ENCODE data around the gene DLX4. TPM values are rescaled to one million over a fixed set of nuclear protein-coding genes. Genes with fewer than 3 reads are reported as not detected.

Gene DLX4
- total and polyA plus RNA-seq, 2 donors (not counting 3 experiments of a cell fraction or from before 2014, with no cell fraction given): not detected

DNA sequence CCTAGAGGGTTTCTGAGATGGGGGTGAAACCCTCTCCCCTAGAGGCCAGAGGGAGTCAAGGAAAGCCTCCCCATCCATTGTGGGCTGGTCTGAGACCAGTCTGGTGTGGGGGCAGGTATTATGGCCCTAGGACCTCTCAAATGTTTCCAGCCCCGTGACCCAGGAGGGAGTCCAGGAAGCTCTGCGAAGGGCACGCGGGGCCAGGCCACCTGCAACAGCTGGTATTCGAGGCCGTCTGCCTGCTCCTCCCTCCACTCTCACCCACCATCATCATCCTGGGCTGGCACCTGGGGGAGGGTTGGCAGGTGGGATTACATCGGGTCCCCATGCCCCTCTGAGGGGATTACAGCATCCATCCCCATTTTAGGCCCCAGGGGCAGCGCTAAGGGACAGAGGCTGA is 38.1 kb upstream of the DLX4 start:
- H3K4me1 ChIP-seq (ENCODE audit: control insufficient read depth, extremely low read depth, insufficient read depth, low read length): no peaks in the 10 kb centered on the region
- dilution Hi-C loops (cut with MboI; ENCODE audit: extremely low pct_ligation_motif_present, low sequenced_read_pairs): no loop called here
- H3K79me2 ChIP-seq (ENCODE audit: control insufficient read depth, insufficient read depth, low read length): no peaks in the 10 kb centered on the region
- CTCF ChIA-PET: interaction anchor here (1.4 kb wide), 1 partner anchor 67 kb away, joined by 5 read pairs; no protein-coding TSS in a partner anchor
- H3K27ac ChIP-seq (ENCODE audit: insufficient read depth, low read depth, low read length): no peak overlapping the region
- no peak overlapping the region for H3K4me2 ChIP-seq (ENCODE audit: insufficient read depth, low read length)
- peaks cover 10 to 11% of the 10 kb centered on the region in 2 experiments for H3K27me3 ChIP-seq (ENCODE audit: control insufficient read depth in 2 of 2, insufficient read depth in 2 of 2, low read length in 2 of 2)
- intact Hi-C loops (cut with micrococcal nuclease): no loop called here
- POLR2A ChIA-PET: no interaction called here
- H3K4me3 ChIP-seq (replicated peaks in 1 of 3; ENCODE audit: insufficient read depth in 1 of 3, low read depth in 1 of 3, low read length in 3 of 3): no peak overlapping the region
- no peaks in the 10 kb centered on the region for H3K9me3 ChIP-seq (replicated peaks; ENCODE audit: control insufficient read depth, insufficient read depth, low read length)
- no peaks in the 10 kb centered on the region for H3K9me1 ChIP-seq (replicated peaks; ENCODE audit: control insufficient read depth, extremely low read depth, insufficient read depth, low read length)
- H4K20me1 ChIP-seq (replicated peaks; ENCODE audit: control insufficient read depth, extremely low read depth, insufficient read depth, low read length): no peaks in the 10 kb centered on the region
- BruUV-seq (replicated peaks): no TSS peak
- FAIRE-seq (no peak), DNase-seq (ENCODE audit: low read depth, low spot score) (no peak)
- no peak for TF ChIP-seq JUN (IDR thresholded peaks at IDR 0.05; ENCODE audit: borderline replicate concordance, insufficient read depth, insufficient read length, low read depth)
- no peak for TF ChIP-seq FOS (IDR thresholded peaks at IDR 0.05; ENCODE audit: borderline replicate concordance, insufficient read depth, low read length)
- TF ChIP-seq EZH2 (IDR thresholded peaks at IDR 0.05; ENCODE audit: borderline replicate concordance, low read depth, low read length, severe bottlenecking): no peak
- no peak for TF ChIP-seq MYC (IDR thresholded peaks at IDR 0.05; ENCODE audit: low read depth, low read length)
- no peak for TF ChIP-seq POLR2A (IDR thresholded peaks at IDR 0.05; ENCODE audit: low read depth, low read length)
- no peak for TF ChIP-seq POLR2AphosphoS5 (IDR thresholded peaks at IDR 0.05; ENCODE audit: insufficient read depth, low read depth, low read length)
- TF ChIP-seq, protein P1, sequence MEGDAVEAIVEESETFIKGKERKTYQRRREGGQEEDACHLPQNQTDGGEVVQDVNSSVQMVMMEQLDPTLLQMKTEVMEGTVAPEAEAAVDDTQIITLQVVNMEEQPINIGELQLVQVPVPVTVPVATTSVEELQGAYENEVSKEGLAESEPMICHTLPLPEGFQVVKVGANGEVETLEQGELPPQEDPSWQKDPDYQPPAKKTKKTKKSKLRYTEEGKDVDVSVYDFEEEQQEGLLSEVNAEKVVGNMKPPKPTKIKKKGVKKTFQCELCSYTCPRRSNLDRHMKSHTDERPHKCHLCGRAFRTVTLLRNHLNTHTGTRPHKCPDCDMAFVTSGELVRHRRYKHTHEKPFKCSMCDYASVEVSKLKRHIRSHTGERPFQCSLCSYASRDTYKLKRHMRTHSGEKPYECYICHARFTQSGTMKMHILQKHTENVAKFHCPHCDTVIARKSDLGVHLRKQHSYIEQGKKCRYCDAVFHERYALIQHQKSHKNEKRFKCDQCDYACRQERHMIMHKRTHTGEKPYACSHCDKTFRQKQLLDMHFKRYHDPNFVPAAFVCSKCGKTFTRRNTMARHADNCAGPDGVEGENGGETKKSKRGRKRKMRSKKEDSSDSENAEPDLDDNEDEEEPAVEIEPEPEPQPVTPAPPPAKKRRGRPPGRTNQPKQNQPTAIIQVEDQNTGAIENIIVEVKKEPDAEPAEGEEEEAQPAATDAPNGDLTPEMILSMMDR (IDR thresholded peaks at IDR 0.05; ENCODE audit: extremely low read depth in 1 of 2, insufficient read depth in 1 of 2, low read depth in 1 of 2, low read length in 2 of 2): no peak
- TF ChIP-seq, protein P2, sequence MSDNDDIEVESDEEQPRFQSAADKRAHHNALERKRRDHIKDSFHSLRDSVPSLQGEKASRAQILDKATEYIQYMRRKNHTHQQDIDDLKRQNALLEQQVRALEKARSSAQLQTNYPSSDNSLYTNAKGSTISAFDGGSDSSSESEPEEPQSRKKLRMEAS (IDR thresholded peaks at IDR 0.05; ENCODE audit: insufficient read depth, insufficient read length): no peak
- TF ChIP-seq GATA2 (IDR thresholded peaks at IDR 0.05; ENCODE audit: insufficient read depth, insufficient read length, low read depth, low read length): no peak
- no peak overlapping the region for H3K9ac ChIP-seq (replicated peaks; ENCODE audit: extremely low read depth, insufficient read depth, low read length)
- H2AFZ ChIP-seq (ENCODE audit: low read depth, low read length): no peak overlapping the region
- H3K36me3 ChIP-seq (ENCODE audit: control insufficient read depth in 2 of 2, extremely low read depth in 1 of 2, insufficient read depth in 2 of 2, low read length in 2 of 2): no peaks in the 10 kb centered on the region

All from endothelial cell of umbilical vein (primary cell).